ENCODE results near the gene COPS7B.
"Not testable (repeated sequence)": the region's sequence is repeated elsewhere in the genome, so short reads cannot be mapped to it uniquely, and the experiment has no call there.

The COPS7B gene

GRCh38 chr2:231786177-231786916 lies at the start of gene COPS7B:
COPS7B (plus strand) TSS chr2:231786445; CDS start chr2:231788571, 2,126 bp downstream.
- peak; percentile 52 for DNase-seq (ENCODE audit: low read depth in 2 of 2)

- no peak for DNase-seq (ENCODE audit: low read depth in 2 of 2)
Measured at GRCh38 chr2:231737761-231738160, 48.5 kb upstream of the COPS7B start.

GRCh38 chr2:231743376-231744116 lies 42.7 kb upstream of the COPS7B start:
- no peak for DNase-seq (ENCODE audit: low read depth in 2 of 2)

- DNase-seq (ENCODE audit: low read depth in 2 of 2): no peak
Measured at GRCh38 chr2:231745303-231746038, 40.8 kb upstream of the COPS7B start.

GRCh38 chr2:231748153-231748896 lies 37.9 kb upstream of the COPS7B start:
- not testable (repeated sequence) for DNase-seq (ENCODE audit: low read depth in 2 of 2)

- not testable (repeated sequence) for DNase-seq (ENCODE audit: low read depth in 2 of 2)
Measured at GRCh38 chr2:231749016-231749415, 37.2 kb upstream of the COPS7B start.

GRCh38 chr2:231751042-231751815 lies 35.0 kb upstream of the COPS7B start:
- DNase-seq (ENCODE audit: low read depth in 2 of 2): no peak

- no peak for DNase-seq (ENCODE audit: low read depth in 2 of 2)
Measured at GRCh38 chr2:231752061-231752460, 34.2 kb upstream of the COPS7B start.

- no peak for DNase-seq (ENCODE audit: low read depth in 2 of 2)
Measured at GRCh38 chr2:231761735-231762134, 24.5 kb upstream of the COPS7B start.

GRCh38 chr2:231764124-231764523 lies 22.1 kb upstream of the COPS7B start:
- DNase-seq (ENCODE audit: low read depth in 2 of 2): no peak

- no peak for DNase-seq (ENCODE audit: low read depth in 2 of 2)
Measured at GRCh38 chr2:231764760-231765159, 21.5 kb upstream of the COPS7B start.

GRCh38 chr2:231765496-231765929 lies 20.7 kb upstream of the COPS7B start:
- DNase-seq (ENCODE audit: low read depth in 2 of 2): no peak

GRCh38 chr2:231769170-231770136 lies 16.8 kb upstream of the COPS7B start:
- no peak for DNase-seq (ENCODE audit: low read depth in 2 of 2)

- no peak for DNase-seq (ENCODE audit: low read depth in 2 of 2)
Measured at GRCh38 chr2:231780123-231780908, 5.9 kb upstream of the COPS7B start.

- peak; percentile 98 for DNase-seq (ENCODE audit: low read depth in 2 of 2)
Measured at GRCh38 chr2:231780909-231781797, 5.1 kb upstream of the COPS7B start, which contains the start of gene PDE6D. PDE6D (minus strand) TSS chr2:231781282; CDS start chr2:231781114, 168 bp downstream.

- DNase-seq (ENCODE audit: low read depth in 2 of 2): no peak
Measured at GRCh38 chr2:231781798-231782726, 4.2 kb upstream of the COPS7B start.

GRCh38 chr2:231785413-231785812 lies 832 bp upstream of the COPS7B start:
- no peak for DNase-seq (ENCODE audit: low read depth in 2 of 2)

All from fibroblast of skin of left biceps (primary cell).